Stimulated activated CD4-positive, alpha-beta T cell treated with anti-CD3 and anti-CD28 coated beads, Interleukin-4, amount 100 ng/mL, for 4 hours (primary cell): ENCODE measurements around the gene NUP210L.

ENCODE experiments used
- DNase-seq, 2 experiments: peaks; one replicate each; pipeline ENCODE4 v3.0.0-alpha.2; 2020

Gene NUP210L

DNA sequence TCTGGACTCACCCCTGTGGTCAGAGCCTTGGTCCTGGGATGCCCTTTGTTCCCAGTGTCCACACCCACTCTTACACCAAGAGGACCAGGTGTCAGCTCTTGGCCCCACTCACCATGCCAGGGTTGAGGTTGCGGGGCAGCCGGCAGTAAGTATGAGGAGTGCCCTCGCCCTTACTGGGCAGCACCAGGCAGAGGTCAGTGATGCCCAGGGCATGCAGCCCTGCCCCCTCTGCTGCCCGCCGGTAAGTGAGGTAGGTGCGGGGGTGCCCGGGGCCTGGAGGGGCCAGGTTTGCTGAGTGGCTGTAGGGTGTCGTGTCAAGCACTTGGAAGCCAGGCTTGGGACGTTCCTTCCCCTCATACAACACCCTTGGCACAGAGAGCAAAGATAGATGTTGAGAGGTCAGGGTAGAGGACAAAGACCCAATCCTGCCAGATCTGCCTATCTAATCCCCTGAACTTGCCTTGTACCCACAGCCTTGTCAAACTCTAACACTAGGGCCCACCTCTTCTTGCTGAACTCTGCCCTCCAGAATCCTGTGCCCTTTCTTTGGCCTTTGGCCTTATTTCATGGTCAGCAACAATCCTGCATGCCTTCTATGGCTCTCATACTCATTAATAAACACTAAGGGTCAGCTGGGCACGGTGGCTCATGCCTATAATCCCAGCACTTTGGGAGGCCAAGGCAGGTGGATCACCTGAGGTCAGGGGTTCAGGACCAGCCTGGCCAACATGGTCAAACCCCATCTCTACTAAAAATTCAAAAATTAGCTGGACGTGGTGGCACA is 211.9 kb downstream of the NUP210L start:
- no peak for DNase-seq
